GM10266 (cell line): ENCODE measurements around the gene DCHS1.

Experiments used
- DNase-seq: peaks from one replicate; pipeline ENCODE4 v3.0.0; 2012; ENCODE audit errors: extremely low spot score
- TF ChIP-seq, protein P1 (sequence below): IDR thresholded peaks from 2 replicates; pipeline ENCODE4 v1.5.1; 2012; ENCODE audit warnings: mild to moderate bottlenecking, low read depth; ENCODE audit not compliant: control insufficient read depth, insufficient read depth; ENCODE audit errors: missing control alignments

DCHS1 gene

DNA sequence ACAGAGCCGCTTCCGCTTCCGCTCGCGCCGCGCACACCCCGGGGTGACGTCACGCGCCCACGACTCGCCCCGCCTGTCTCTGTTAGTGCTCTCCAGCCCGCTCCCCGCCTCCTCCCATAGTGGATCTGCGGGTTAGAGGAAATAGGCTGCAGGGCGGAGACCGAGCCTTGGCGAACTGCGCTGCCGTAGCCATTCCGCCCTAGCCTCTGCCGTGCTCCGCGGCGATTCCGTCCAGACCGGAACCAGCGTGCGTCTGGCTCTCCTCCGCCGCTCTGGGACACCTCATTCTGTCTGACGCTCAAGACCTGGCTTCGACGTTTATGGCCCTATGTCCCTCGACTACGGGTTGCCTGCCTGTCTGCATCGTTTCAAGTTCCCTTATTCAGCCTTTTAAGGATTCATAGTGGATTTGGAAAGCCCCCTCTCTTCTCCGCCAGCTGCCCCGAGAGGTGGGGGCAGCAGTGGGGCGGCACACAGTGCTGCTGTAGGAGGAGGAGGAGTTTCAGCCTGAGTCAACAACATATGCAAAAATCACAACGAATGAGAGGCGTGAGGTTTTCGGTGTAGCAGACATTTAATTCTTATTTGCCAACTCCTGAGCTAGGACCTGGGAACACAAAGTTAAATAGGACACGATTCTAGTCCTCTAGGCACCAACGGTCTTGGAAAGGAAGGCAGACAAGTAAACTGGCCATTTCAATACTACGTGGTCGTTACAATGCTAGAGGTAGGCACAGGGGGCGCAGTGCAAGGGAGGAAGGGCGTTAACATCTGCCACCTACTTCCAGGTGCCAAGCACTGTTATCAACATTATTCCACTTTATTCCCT, 43.2 kb downstream of the DCHS1 start, which contains the start of gene TAF10:
Gene TAF10, minus strand, starts transcription at position 4 of the 829 bp plus-strand sequence. CDS start 27 bp downstream, outside the sequence.
- DNase-seq: peak; percentile 91
- TF ChIP-seq, protein P1, sequence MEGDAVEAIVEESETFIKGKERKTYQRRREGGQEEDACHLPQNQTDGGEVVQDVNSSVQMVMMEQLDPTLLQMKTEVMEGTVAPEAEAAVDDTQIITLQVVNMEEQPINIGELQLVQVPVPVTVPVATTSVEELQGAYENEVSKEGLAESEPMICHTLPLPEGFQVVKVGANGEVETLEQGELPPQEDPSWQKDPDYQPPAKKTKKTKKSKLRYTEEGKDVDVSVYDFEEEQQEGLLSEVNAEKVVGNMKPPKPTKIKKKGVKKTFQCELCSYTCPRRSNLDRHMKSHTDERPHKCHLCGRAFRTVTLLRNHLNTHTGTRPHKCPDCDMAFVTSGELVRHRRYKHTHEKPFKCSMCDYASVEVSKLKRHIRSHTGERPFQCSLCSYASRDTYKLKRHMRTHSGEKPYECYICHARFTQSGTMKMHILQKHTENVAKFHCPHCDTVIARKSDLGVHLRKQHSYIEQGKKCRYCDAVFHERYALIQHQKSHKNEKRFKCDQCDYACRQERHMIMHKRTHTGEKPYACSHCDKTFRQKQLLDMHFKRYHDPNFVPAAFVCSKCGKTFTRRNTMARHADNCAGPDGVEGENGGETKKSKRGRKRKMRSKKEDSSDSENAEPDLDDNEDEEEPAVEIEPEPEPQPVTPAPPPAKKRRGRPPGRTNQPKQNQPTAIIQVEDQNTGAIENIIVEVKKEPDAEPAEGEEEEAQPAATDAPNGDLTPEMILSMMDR: peak; percentile 47

DNA sequence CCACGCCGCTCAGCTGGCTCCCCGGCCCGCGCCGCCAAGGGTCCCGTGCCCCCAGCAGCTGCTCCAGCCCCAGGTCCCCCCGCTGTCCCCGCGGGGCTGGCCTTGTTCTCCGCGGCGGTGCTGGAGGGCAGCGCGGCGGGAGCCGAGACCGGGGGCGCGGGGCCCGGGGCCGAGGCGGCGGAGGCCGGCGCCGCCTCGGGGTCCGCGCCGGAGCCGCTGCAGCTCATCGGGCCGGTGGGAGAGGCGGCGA, 43.7 kb downstream of the DCHS1 start:
- DNase-seq: no peak
- TF ChIP-seq, protein P1: no peak

DNA sequence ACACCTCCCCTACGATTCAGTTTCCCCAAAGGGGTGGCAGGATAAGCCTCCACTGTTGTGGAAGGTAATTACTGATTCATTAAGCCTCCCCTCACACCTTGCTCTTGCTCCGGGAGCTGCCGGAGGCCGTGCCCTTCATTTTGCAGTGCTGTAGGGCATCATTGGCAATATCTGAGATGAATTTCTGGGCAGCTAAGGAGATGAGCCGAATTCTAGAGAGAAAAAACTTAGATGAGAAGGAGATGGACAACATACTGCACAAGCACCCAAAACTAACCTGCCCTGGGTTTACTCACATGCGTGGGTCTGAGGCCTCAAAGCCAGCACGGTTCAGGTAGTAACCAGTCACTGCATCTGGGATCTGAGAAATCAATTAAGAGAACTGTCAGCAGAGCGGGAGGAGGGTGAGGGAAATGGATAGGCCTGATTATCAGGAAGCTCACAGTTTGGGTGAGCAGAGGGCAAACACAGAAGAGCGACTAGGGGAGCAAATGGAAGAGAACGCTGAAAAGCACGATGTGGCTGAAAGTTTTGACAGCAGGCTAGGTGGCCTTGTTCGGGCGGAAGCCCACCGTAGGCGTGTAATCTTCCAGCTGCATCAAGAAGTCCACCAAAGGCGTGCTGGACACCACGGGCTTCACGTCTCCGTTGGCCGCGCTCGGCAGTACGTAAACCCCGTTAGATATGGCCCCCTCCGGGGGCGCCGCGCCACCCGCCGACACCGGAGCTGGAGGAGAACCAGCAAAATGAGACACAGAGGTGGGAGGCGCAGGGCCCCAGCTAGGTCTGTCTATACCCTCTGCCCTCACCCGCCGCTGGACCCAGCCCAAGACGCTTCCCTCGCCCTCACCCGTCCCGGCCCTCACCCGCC, 44.3 kb downstream of the DCHS1 start:
- TF ChIP-seq, protein P1: no peak
- no peak for DNase-seq

GRCh38 chr11:6610591-6610990, 45.0 kb downstream of the DCHS1 start:
- no peak for DNase-seq
- TF ChIP-seq, protein P1: no peak

DNA sequence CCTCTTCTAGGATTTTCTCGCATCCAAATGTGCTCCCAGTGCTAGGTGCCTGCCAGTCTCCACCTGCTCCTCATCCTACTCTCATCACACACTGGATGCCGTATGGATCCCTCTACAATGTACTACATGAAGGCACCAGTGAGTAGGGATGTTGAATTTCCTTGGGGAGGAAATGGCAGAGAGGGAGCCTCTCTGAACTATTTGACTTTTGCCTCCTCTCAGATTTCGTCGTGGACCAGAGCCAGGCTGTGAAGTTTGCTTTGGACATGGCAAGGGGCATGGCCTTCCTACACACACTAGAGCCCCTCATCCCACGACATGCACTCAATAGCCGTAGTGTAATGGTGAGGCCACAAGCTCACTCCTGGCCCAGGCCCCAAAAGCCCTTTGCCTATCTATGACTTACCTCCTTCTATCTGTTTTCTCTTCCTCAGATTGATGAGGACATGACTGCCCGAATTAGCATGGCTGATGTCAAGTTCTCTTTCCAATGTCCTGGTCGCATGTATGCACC, 46.0 kb downstream of the DCHS1 start:
- DNase-seq: no peak
- TF ChIP-seq, protein P1: no peak

GRCh38 chr11:6608726-6609501, 46.7 kb downstream of the DCHS1 start:
- DNase-seq: no peak

More at GRCh38 chr11:6608726-6609501, 46.7 kb downstream of the DCHS1 start:
- TF ChIP-seq, protein P1: no peak
